Heart left ventricle (tissue), 13 donors: ENCODE results near the gene AASDH.

Experiments used
- CTCF ChIP-seq, 12 donors: fragments of 200-600 bp; sonication (generic) in 4 of 12; IDR thresholded peaks; one replicate each; pipeline versions ENCODE4 v1.5.0 to v1.8.0; 2018 to 2022; ENCODE audit warnings: antibody characterized with exemption in 12 of 12, mild to moderate bottlenecking in 5 of 12
- POLR2A ChIP-seq, 2 donors: fragments of 450-650 bp; IDR thresholded peaks; one replicate each; pipeline ENCODE4 v1.6.1; 2017; ENCODE audit warnings: antibody characterized with exemption in 2 of 2, mild to moderate bottlenecking in 2 of 2, moderate library complexity in 2 of 2
- donor health status: ischemic (EF 13 %, LVEDD 7.1; RV severe dilation, severe dysfunction).
- donor health status: DM: no; HTN: yes; CAD: no.
- donor health status: DM: no; HTN: no; CAD: no.
- donor health status: ischemic (EF 25% LVEDD 6.9; RV normal size, moderate dysfunction).
- donor health status: ischemic (EF 25% LVEDD 5.7; RV mildly dilated, moderate dysfunction).
- donor health status: ischemic (EF 35%, LVEDD 5.7; RV mildly dilated, moderate dysfunction).
- donor health status: nonischemic (EF 11% LVEDD 7.7; RV severe dilation, severe dysfunction).
- donor health status: DM: yes; HTN: yes; CAD: no.
- donor health status: PGD.
- donor health status: ischemic (EF 29% LVEDD 5.4; RV normal size, mild dysfunction).
- donor health status: nonischemic (EF 23%, LVEDD 6.1; RV moderate dilation, normal function).

- TF ChIP-seq CTCF (IDR thresholded peaks at IDR 0.05) (no peak), POLR2A (IDR thresholded peaks at IDR 0.05) (no peak)
Measured at GRCh38 chr4:56345458-56345857, 41.8 kb downstream of the AASDH start.
